DMS53 (cell line): Measurements from ENCODE around the gene TNFSF12.
A peak's percentile ranks its signal among the peaks of the same experiment; 100 is the strongest.
"Not testable (repeated sequence)": the region's sequence is repeated elsewhere in the genome, so short reads cannot be mapped to it uniquely, and the experiment has no call there.

ENCODE experiments used
- DNase-seq: peaks from one replicate; lab custom pipeline; 2025; lab: John Stamatoyannopoulos, UW

Gene TNFSF12

GRCh38 chr17:7587420-7588151 is 38.7 kb downstream of the TNFSF12 start:
- DNase-seq = no peak

- no peak for DNase-seq
Measured at GRCh38 chr17:7588553-7589203, 39.8 kb downstream of the TNFSF12 start.

GRCh38 chr17:7589204-7589868 is 40.5 kb downstream of the TNFSF12 start:
- peak; percentile 98 for DNase-seq

- peak; percentile 44 for DNase-seq
Measured at GRCh38 chr17:7589891-7590691, 41.2 kb downstream of the TNFSF12 start, which contains the start of gene SOX15. TSS of gene SOX15 (minus strand) at chr17:7590094. CDS start at chr17:7589676, 418 bp downstream.

- peak; percentile 41 for DNase-seq
Measured at GRCh38 chr17:7590743-7591142, 41.9 kb downstream of the TNFSF12 start.

- DNase-seq = no peak
Measured at GRCh38 chr17:7591596-7591995, 42.7 kb downstream of the TNFSF12 start.

GRCh38 chr17:7592422-7593021 is 43.7 kb downstream of the TNFSF12 start:
- DNase-seq = no peak

GRCh38 chr17:7593296-7593695 is 44.4 kb downstream of the TNFSF12 start:
- DNase-seq = no peak

GRCh38 chr17:7597561-7597960 is 48.7 kb downstream of the TNFSF12 start:
- not testable (repeated sequence) for DNase-seq

- no peak for DNase-seq
Measured at GRCh38 chr17:7606280-7606679, 57.4 kb downstream of the TNFSF12 start.
